D721Med (cell line): ENCODE measurements around the gene OR2F2.
A peak's percentile ranks its signal among the peaks of the same experiment; 100 is the strongest.

Source experiments
- DNase-seq: peaks from one replicate; pipeline ENCODE4 v3.0.0; 2011; ENCODE audit warnings: low spot score; ENCODE audit not compliant: insufficient read length
- FAIRE-seq: peaks from 2 replicates; lab custom pipeline; 2011; peaks lifted over from hg19 to GRCh38; lab: Jason Lieb, UNC
- CTCF ChIP-seq: IDR thresholded peaks from 2 replicates; pipeline ENCODE4 v1.5.1; 2012; ENCODE audit warnings: mild to moderate bottlenecking, control low read depth; ENCODE audit not compliant: insufficient read depth; ENCODE audit errors: missing control alignments

The OR2F2 gene

GRCh38 chr7:143892527-143893300, 42.3 kb upstream of the OR2F2 start:
- TF ChIP-seq CTCF = no peak
- DNase-seq (no peak), FAIRE-seq (peak; percentile 35)

GRCh38 chr7:143896667-143897066, 38.4 kb upstream of the OR2F2 start:
- TF ChIP-seq CTCF = no peak
- FAIRE-seq (no peak), DNase-seq (no peak)

- no peak for TF ChIP-seq CTCF
- peak; percentile 53 for FAIRE-seq
These were observed 36.2 kb upstream of the OR2F2 start for GRCh38 chr7:143898810-143899209.

GRCh38 chr7:143900230-143900766, 34.7 kb upstream of the OR2F2 start:
- no peak for TF ChIP-seq CTCF
- FAIRE-seq (no peak), DNase-seq (no peak)

More at GRCh38 chr7:143898810-143899209, 36.2 kb upstream of the OR2F2 start:
- no peak for DNase-seq

- TF ChIP-seq CTCF = no peak
- FAIRE-seq (no peak), DNase-seq (no peak)
These were observed 33.7 kb upstream of the OR2F2 start for GRCh38 chr7:143901332-143901667.

GRCh38 chr7:143901668-143902331, 33.2 kb upstream of the OR2F2 start, which contains the start of gene TCAF1:
TSS of gene TCAF1 (minus strand) at chr7:143902176. CDS start at chr7:143876608, 25,568 bp downstream.
- no peak for FAIRE-seq
- TF ChIP-seq CTCF = peak; percentile 45
- peak; percentile 82 for DNase-seq
